H1 (cell line): ENCODE data around the gene TGFB3. TPM values are rescaled to one million over a fixed set of nuclear protein-coding genes. Genes with fewer than 3 reads are reported as not detected.

Experiments used
- CTCF ChIA-PET: fragments of 300-600 bp; sonication (Branson Sonifier 250); formaldehyde crosslinking; loops from one replicate; lab custom pipeline; 2021; ENCODE audit not compliant: partially characterized antibody; lab: Charles Lee
- POLR2A ChIA-PET: fragments of 300-600 bp; sonication (Branson Sonifier 250); formaldehyde crosslinking; loops from one replicate; lab custom pipeline; 2021; ENCODE audit warnings: inconsistent platforms; ENCODE audit not compliant: partially characterized antibody; lab: Charles Lee
- DNase-seq, 2 experiments: peaks; one replicate each; pipeline versions ENCODE4 v3.0.0 to v3.0.0-alpha.2; 2010 to 2022; ENCODE audit warnings: low spot score in 2 of 2, low read depth in 1 of 2, mixed read lengths in 1 of 2
- FAIRE-seq: peaks from 2 replicates; lab custom pipeline; 2011; peaks lifted over from hg19 to GRCh38; lab: Jason Lieb, UNC
- H2AFZ ChIP-seq: 2 replicates; pipeline ENCODE4 v1.8.1; 2012; ENCODE audit warnings: low read length, inconsistent platforms
- H2AK5ac ChIP-seq: 2 replicates; pipeline ENCODE4 v1.6.1; 2013; ENCODE audit warnings: low read depth, low read length
- H2BK120ac ChIP-seq: replicated peaks from 2 replicates; pipeline ENCODE3; 2013; ENCODE audit warnings: low read depth, low read length, inconsistent platforms
- H2BK12ac ChIP-seq: 2 replicates; pipeline ENCODE4 v1.6.1; 2013; ENCODE audit warnings: low read depth, low read length
- H2BK15ac ChIP-seq: 2 replicates; pipeline ENCODE4 v1.6.1; 2013; ENCODE audit warnings: low read length
- H2BK20ac ChIP-seq: 2 replicates; pipeline ENCODE4 v1.6.1; 2013; ENCODE audit warnings: low read length
- H2BK5ac ChIP-seq: 2 replicates; pipeline ENCODE4 v1.6.1; 2013; ENCODE audit warnings: low read depth, low read length
- H3K14ac ChIP-seq: 2 replicates; pipeline ENCODE4 v1.6.1; 2013; ENCODE audit warnings: inconsistent platforms; ENCODE audit not compliant: insufficient read length
- H3K18ac ChIP-seq: 2 replicates; pipeline ENCODE4 v1.6.1; 2013; ENCODE audit warnings: low read length; ENCODE audit errors: extremely low read depth
- H3K23ac ChIP-seq: 2 replicates; pipeline ENCODE4 v1.6.1; 2013; ENCODE audit warnings: inconsistent platforms; ENCODE audit not compliant: insufficient read length
- H3K23me2 ChIP-seq: 2 replicates; pipeline ENCODE4 v1.6.1; 2013; ENCODE audit warnings: low read depth, low read length
- H3K27ac ChIP-seq: 2 replicates; pipeline ENCODE4 v1.6.1; 2011; ENCODE audit warnings: low read depth, low read length, inconsistent platforms
- H3K27me3 ChIP-seq, 4 experiments: replicated peaks in 1 of 4; 1 replicate in 1 of 4; 2 replicates in 3 of 4; pipeline versions ENCODE4 v1.6.1 to v1.8.1; 2011 to 2013; ENCODE audit warnings: low read length in 3 of 4, mild to moderate bottlenecking in 3 of 4, inconsistent platforms in 2 of 4, mixed read lengths in 2 of 4, moderate library complexity in 1 of 4; ENCODE audit not compliant: control insufficient read depth in 3 of 4, insufficient read depth in 3 of 4; ENCODE audit errors: extremely low read depth in 1 of 4
- H3K36me3 ChIP-seq, 4 experiments: 2 replicates each; pipeline versions ENCODE4 v1.6.1 to v1.8.1; 2011 to 2013; ENCODE audit warnings: mild to moderate bottlenecking in 4 of 4, low read length in 3 of 4, moderate library complexity in 2 of 4, control low read depth in 1 of 4, inconsistent platforms in 1 of 4; ENCODE audit not compliant: insufficient read depth in 4 of 4, control insufficient read depth in 2 of 4
- H3K4ac ChIP-seq: replicated peaks from 2 replicates; pipeline ENCODE3; 2013; ENCODE audit warnings: low read length, low read depth, mixed read lengths, inconsistent platforms; ENCODE audit not compliant: insufficient read length
- H3K4me1 ChIP-seq, 4 experiments: replicated peaks in 1 of 4; 1 replicate in 1 of 4; 2 replicates in 3 of 4; pipeline versions ENCODE4 v1.6.1 to v1.8.1; 2011 to 2013; ENCODE audit warnings: low read length in 3 of 4, inconsistent platforms in 2 of 4, mixed read lengths in 1 of 4; ENCODE audit not compliant: insufficient read depth in 4 of 4, control insufficient read depth in 3 of 4
- H3K4me2 ChIP-seq, 2 experiments: 2 replicates each; pipeline versions ENCODE4 v1.6.1 to v1.8.1; 2011 to 2013; ENCODE audit warnings: low read depth in 2 of 2, low read length in 2 of 2, control low read depth in 1 of 2, inconsistent platforms in 1 of 2, mild to moderate bottlenecking in 1 of 2; ENCODE audit not compliant: insufficient read depth in 1 of 2
- H3K4me3 ChIP-seq, 4 experiments: fragments of 200-600, 300-600 bp in 1 of 4; sonication (generic), shearing (Covaris generic), sonication (Bioruptor Twin) in 1 of 4; 2 replicates each; pipeline versions ENCODE4 v1.5.1 to v1.8.1; 2011 to 2016; ENCODE audit warnings: low read length in 4 of 4, low read depth in 3 of 4, control low read depth in 2 of 4, inconsistent platforms in 2 of 4, mild to moderate bottlenecking in 2 of 4, mixed read lengths in 1 of 4, moderate library complexity in 1 of 4; ENCODE audit not compliant: insufficient read depth in 2 of 4; ENCODE audit errors: extremely low read depth in 1 of 4
- H3K56ac ChIP-seq: replicated peaks from 2 replicates; pipeline ENCODE3; 2013; ENCODE audit warnings: low read depth, mild to moderate bottlenecking, mixed read lengths, low read length, inconsistent platforms; ENCODE audit not compliant: insufficient read length
- H3K79me1 ChIP-seq: 2 replicates; pipeline ENCODE4 v1.6.1; 2013; ENCODE audit warnings: low read depth, low read length, control low read depth
- H3K79me2 ChIP-seq, 2 experiments: 2 replicates each; pipeline versions ENCODE4 v1.6.1 to v1.8.1; 2012 to 2013; ENCODE audit warnings: low read length in 2 of 2, mild to moderate bottlenecking in 2 of 2, inconsistent platforms in 1 of 2; ENCODE audit not compliant: insufficient read depth in 2 of 2, control insufficient read depth in 1 of 2
- H3K9ac ChIP-seq, 4 experiments: replicated peaks in 1 of 4; 1 replicate in 1 of 4; 2 replicates in 3 of 4; pipeline versions ENCODE4 v1.6.1 to v1.8.1; 2011 to 2013; ENCODE audit warnings: low read depth in 3 of 4, low read length in 3 of 4, control low read depth in 2 of 4, mild to moderate bottlenecking in 2 of 4, moderate library complexity in 2 of 4, inconsistent platforms in 1 of 4; ENCODE audit errors: extremely low read depth in 1 of 4
- H3K9me3 ChIP-seq, 2 experiments: 2 replicates each; pipeline versions ENCODE4 v1.6.1 to v1.8.1; 2012 to 2013; ENCODE audit warnings: mild to moderate bottlenecking in 2 of 2, moderate library complexity in 2 of 2, control low read depth in 1 of 2, inconsistent platforms in 1 of 2, low read depth in 1 of 2, low read length in 1 of 2, mixed read lengths in 1 of 2; ENCODE audit not compliant: insufficient read depth in 2 of 2
- H4K20me1 ChIP-seq, 2 experiments: replicated peaks in 1 of 2; 2 replicates each; pipeline versions ENCODE3 to v1.8.1; 2011 to 2013; ENCODE audit warnings: inconsistent platforms in 2 of 2, low read length in 2 of 2, mild to moderate bottlenecking in 1 of 2; ENCODE audit not compliant: insufficient read depth in 2 of 2, control insufficient read depth in 1 of 2
- H4K5ac ChIP-seq: 2 replicates; pipeline ENCODE4 v1.6.1; 2013; ENCODE audit warnings: low read length, low read depth, mixed read lengths, inconsistent platforms; ENCODE audit not compliant: insufficient read length
- H4K8ac ChIP-seq: 2 replicates; pipeline ENCODE4 v1.8.0; 2013; ENCODE audit warnings: mild to moderate bottlenecking, moderate library complexity, low read length, inconsistent platforms; ENCODE audit not compliant: insufficient read depth; ENCODE audit errors: extremely low read depth
- H4K91ac ChIP-seq: replicated peaks from 2 replicates; pipeline ENCODE3; 2013; ENCODE audit warnings: low read length, mixed read lengths, inconsistent platforms; ENCODE audit not compliant: insufficient read length
- SP1 ChIP-seq: IDR thresholded peaks from 2 replicates; pipeline ENCODE4 v1.6.1; 2011; ENCODE audit warnings: low read depth, low read length
- TBP ChIP-seq: IDR thresholded peaks from 2 replicates; pipeline ENCODE4 v1.6.1; 2011; ENCODE audit warnings: low read depth, low read length, improper control_type of control experiment
- WGBS, 2 experiments: shearing (Covaris generic) in 1 of 2; methylation state at CpG; one replicate each; pipeline versions ENCODE4 v1.1.6 to v1.1.7; 2013 to 2015; ENCODE audit warnings: low lambda C conversion rate in 2 of 2, mixed read lengths in 2 of 2, inconsistent platforms in 1 of 2, low coverage in 1 of 2, missing lambda C conversion rate in 1 of 2; ENCODE audit not compliant: insufficient replicate concordance in 2 of 2, insufficient coverage in 1 of 2, insufficient read length in 1 of 2; ENCODE audit errors: extremely low coverage in 1 of 2, missing lambda C conversion rate in 1 of 2; 5-methylcytosine and 5-hydroxymethylcytosine counted together
- polyA plus RNA-seq, 7 experiments: library from polyadenylated mRNA; depleted of rRNA in 3 of 7; stranded (reverse) in 5 of 7; unstranded in 2 of 7; fragments of >200 nt in 5 of 7; fragments of 200-250 nt in 2 of 7; gene quantifications; 1 replicate in 5 of 7; 2 replicates in 1 of 7; 4 replicates in 1 of 7; pipeline versions ENCODE4 v1.2.1 to v1.2.3, GENCODE V29; 2011 to 2013; ENCODE audit warnings: missing spikeins in 2 of 7, mixed read lengths in 2 of 7
- total RNA-seq: library from RNA; stranded (reverse); fragmentation: NEBNext Ultra II Directional; extraction: Animal tissue kit (Norgen Biotek cat#: 25700); gene quantifications from 2 replicates; pipeline ENCODE4 v1.2.1, GENCODE V29; 2021
- TF ChIP-seq, protein P1 (sequence below): IDR thresholded peaks from 2 replicates; pipeline ENCODE4 v1.6.1; 2011; ENCODE audit warnings: low read length, improper control_type of control experiment
- TF ChIP-seq, protein P2 (sequence below): IDR thresholded peaks from 2 replicates; pipeline ENCODE4 v1.6.1; 2012; ENCODE audit warnings: inconsistent platforms

The TGFB3 gene
- total and polyA plus RNA-seq, 2 of the 8 experiments (the other 6 are each of a cell fraction or from before 2014, with no cell fraction given), result 0.65 to 0.86 TPM

DNA sequence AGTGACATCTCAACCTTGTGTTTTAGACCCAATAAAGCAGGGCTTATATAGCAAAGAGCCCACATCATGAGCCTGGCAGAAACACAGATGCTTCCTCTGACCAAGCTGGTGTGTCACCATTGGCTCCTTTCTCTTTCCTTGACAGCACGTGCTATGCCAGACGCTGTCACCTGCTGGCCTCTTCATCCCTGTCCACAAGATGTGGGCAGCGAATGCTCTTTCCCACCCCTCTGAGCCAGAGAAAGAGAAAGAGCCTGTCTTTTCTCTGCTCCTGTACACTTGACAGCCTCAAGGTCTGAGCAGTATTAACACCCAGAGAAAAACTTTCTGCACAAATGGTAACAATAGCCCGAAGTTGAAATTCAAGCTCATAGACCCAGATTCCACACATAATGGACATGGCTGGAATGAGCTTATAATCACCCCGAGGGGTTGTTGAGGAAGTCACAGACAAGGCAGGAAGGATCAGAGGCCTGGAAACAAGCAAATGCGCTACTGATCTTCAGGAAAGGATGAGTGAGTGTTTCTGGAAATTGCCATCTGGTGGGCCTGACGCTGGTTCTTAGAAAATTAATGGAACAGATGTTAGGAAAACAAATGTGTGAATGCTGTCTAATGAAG is 8.9 kb downstream of the TGFB3 start:
- POLR2A ChIA-PET, result interaction anchor here (0.7 kb wide), 1 partner anchor 35 kb away, joined by 3 read pairs; no protein-coding TSS in a partner anchor
- Histone ChIP-seq H3K79me1 (no peaks in the 10 kb centered on the region), H4K8ac (no peak overlapping the region), H2AK5ac (no peak overlapping the region), H3K4me2 (no peak overlapping the region), H3K23ac (no peak overlapping the region), H2AFZ (no peak overlapping the region), H2BK12ac (no peak overlapping the region), H2BK20ac (no peak overlapping the region; the same call in 1 of the 2 replicates), H3K27me3 (no peaks in the 10 kb centered on the region), H3K4ac (no peak overlapping the region), H3K27ac (no peak overlapping the region), H3K4me3 (no peak overlapping the region), H3K4me1 (peaks cover 0 to 3% (median under 1%) of the 10 kb centered on the region in 4 experiments; a peak in 3 of 7 replicates), H3K56ac (no peak overlapping the region), H3K79me2 (no peaks in the 10 kb centered on the region), H3K14ac (no peak overlapping the region), H3K23me2 (no peaks in the 10 kb centered on the region), H3K9ac (no peak overlapping the region)
- CTCF ChIA-PET, result interaction anchor here (0.8 to 20.1 kb wide), 8 partner anchors 10 to 490 kb away, joined by 3 to 261 read pairs (median 4); no protein-coding TSS in a partner anchor
- no peak for FAIRE-seq
- TF ChIP-seq, protein P1, sequence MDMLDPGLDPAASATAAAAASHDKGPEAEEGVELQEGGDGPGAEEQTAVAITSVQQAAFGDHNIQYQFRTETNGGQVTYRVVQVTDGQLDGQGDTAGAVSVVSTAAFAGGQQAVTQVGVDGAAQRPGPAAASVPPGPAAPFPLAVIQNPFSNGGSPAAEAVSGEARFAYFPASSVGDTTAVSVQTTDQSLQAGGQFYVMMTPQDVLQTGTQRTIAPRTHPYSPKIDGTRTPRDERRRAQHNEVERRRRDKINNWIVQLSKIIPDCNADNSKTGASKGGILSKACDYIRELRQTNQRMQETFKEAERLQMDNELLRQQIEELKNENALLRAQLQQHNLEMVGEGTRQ, result no peak
- TF ChIP-seq, protein P2, sequence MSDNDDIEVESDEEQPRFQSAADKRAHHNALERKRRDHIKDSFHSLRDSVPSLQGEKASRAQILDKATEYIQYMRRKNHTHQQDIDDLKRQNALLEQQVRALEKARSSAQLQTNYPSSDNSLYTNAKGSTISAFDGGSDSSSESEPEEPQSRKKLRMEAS, result peak; percentile 48
- TF ChIP-seq SP1 (no peak), TBP (no peak)
- TF ChIP-seq, all 59 proteins: peak for 1
- H2BK15ac ChIP-seq, result no peak overlapping the region
- 64% methylated on average over 7 of the region's 7 CpGs; no CpG with 5 or more reads in 1 of the 2 experiments for WGBS, 2 experiments
- H4K5ac ChIP-seq, result no peak overlapping the region
- no peaks in the 10 kb centered on the region for H4K20me1 ChIP-seq
- H2BK120ac ChIP-seq, result no peak overlapping the region
- no peak overlapping the region for H3K18ac ChIP-seq
- no peak for DNase-seq
- no peak overlapping the region for H2BK5ac ChIP-seq
- H3K36me3 ChIP-seq, result no peaks in the 10 kb centered on the region
- no peaks in the 10 kb centered on the region for H3K9me3 ChIP-seq
- H4K91ac ChIP-seq, result no peak overlapping the region
